HG02623 (cell line): Measurements from ENCODE around the gene PIM2.
"Not testable (repeated sequence)": the region's sequence is repeated elsewhere in the genome, so short reads cannot be mapped to it uniquely, and the experiment has no call there.

ENCODE experiments used
- ATAC-seq: cut with Tn5 transposase; IDR thresholded peaks from one replicate; pipeline ENCODE4 v1.9.1; 2021; ENCODE audit warnings: moderate library complexity; ENCODE audit not compliant: unreplicated experiment

Gene PIM2

DNA sequence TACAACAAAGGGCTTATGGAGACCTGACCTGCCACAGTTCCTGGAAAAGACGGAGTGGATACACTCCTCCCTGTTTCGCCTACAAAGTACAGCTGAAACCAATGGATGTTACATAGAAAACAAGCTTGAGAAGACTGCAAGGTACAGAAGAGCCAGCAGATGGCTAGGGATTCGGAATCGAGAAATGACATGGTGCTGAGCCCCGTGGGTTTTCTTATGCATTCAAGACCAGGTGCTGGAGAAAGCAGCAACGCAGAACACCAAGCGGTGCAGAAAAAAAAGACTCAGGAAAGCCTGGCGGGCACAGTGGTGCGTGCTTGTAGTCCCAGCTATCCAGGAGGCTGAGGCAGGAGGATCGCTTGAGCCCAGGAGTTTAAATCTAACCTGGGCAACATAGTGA lies 35.1 kb downstream of the PIM2 start:
- ATAC-seq = no peak

DNA sequence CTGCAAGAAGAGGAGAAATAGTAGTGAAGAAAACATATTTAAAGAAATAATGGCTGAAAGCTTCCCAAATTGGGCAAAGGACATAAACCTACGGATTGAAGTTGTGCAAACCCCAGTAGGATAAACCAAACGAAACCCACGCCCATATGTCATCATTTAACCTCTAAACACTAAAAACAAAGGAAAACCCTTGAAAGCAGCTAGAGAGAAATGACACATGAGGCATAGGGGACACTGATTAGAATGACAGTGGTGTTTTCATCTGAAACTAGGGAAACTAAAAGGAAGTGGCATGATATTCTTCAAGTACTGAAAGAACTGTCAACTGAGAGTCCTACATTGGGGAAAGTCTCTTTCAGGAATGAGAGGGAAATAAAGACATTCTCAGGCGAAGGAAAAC lies 41.9 kb downstream of the PIM2 start:
- ATAC-seq = not testable (repeated sequence)

DNA sequence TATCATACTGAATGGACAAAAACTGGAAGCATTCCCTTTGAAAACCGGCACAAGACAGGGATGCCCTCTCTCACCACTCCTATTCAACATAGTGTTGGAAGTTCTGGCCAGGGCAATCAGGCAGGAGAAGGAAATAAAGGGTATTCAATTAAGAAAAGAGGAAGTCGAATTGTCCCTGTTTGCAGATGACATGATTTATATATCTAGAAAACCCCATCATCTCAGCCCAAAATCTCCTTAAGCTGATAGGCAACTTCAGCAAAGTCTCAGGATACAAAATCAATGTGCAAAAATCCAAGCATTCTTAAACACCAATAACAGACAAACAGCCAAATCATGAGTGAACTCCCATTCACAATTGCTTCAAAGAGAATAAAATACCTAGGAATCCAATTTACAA lies 46.8 kb downstream of the PIM2 start:
- ATAC-seq = not testable (repeated sequence)

DNA sequence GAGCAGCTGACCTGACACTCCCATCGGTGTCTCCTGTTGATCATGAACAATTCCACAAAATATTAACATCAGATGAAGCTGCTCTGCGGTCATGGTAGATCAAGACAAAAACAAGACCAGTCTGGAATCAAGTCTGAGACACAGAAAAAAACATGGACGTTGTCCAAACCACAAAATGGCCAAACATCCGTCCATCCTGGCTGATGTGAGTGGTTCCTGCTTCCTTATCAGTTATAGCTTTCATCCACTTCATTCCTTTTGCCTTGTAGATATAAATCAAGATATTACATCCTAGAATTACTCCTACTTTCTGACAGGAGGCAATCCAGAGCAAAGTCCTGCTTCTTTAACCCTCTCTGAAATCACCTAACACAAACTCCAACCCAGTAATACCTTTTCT lies 54.6 kb downstream of the PIM2 start:
- no peak for ATAC-seq
